HepG2 (cell line): Measurements from ENCODE around the gene FOXK2. TPM values are rescaled to one million over a fixed set of nuclear protein-coding genes. Genes with fewer than 3 reads are reported as not detected.

Experiments
- ARID5B ChIP-seq: IDR thresholded peaks from 2 replicates; pipeline ENCODE4 v1.4.0; 2020; ENCODE audit warnings: mild to moderate bottlenecking, missing genetic modification reagents
- CEBPG ChIP-seq: IDR thresholded peaks from 2 replicates; pipeline ENCODE4 v1.6.1; 2016
- FOXO1 ChIP-seq: sonication (generic); formaldehyde crosslinking; IDR thresholded peaks from 2 replicates; pipeline ENCODE4 v1.4.0; 2020; ENCODE audit warnings: missing genetic modification reagents
- HDAC1 ChIP-seq: sonication (generic); formaldehyde crosslinking; IDR thresholded peaks from 2 replicates; pipeline ENCODE4 v1.5.1; 2020; ENCODE audit warnings: mild to moderate bottlenecking, missing genetic modification reagents
- MLX ChIP-seq: IDR thresholded peaks from 2 replicates; pipeline ENCODE4 v1.6.1; 2016
- NFE2L2 ChIP-seq: fragments of 150-350 bp; IDR thresholded peaks from 2 replicates; pipeline ENCODE4 v1.6.1; 2014; ENCODE audit warnings: low read length
- NFKB2 ChIP-seq: sonication (generic); formaldehyde crosslinking; IDR thresholded peaks from 2 replicates; pipeline ENCODE4 v1.4.0; 2020; ENCODE audit warnings: missing genetic modification reagents, borderline replicate concordance
- PATZ1 ChIP-seq: sonication (generic); formaldehyde crosslinking; IDR thresholded peaks from 2 replicates; pipeline ENCODE4 v1.4.0; 2020; ENCODE audit warnings: missing genetic modification reagents
- PLRG1 ChIP-seq: fragments of 450-650 bp; conservative IDR thresholded peaks from 2 replicates; pipeline ENCODE4 v1.6.1; 2016
- RARG ChIP-seq: sonication (generic); formaldehyde crosslinking; IDR thresholded peaks from 2 replicates; pipeline ENCODE4 v1.4.0; 2020; ENCODE audit warnings: low read depth, mild to moderate bottlenecking, missing genetic modification reagents
- SALL2 ChIP-seq: sonication (generic); formaldehyde crosslinking; IDR thresholded peaks from 2 replicates; pipeline ENCODE4 v1.8.1; 2023; ENCODE audit warnings: mild to moderate bottlenecking, missing genetic modification reagents, inconsistent platforms
- SAP130 ChIP-seq: IDR thresholded peaks from 2 replicates; pipeline ENCODE4 v1.6.1; 2016; ENCODE audit warnings: low read depth
- SKI ChIP-seq: fragments of 450-650 bp; IDR thresholded peaks from one replicate; pipeline ENCODE4 v1.6.1; 2018; ENCODE audit warnings: mild to moderate bottlenecking; ENCODE audit not compliant: partially characterized antibody
- TEF ChIP-seq: sonication (generic); formaldehyde crosslinking; IDR thresholded peaks from 2 replicates; pipeline ENCODE4 v1.5.0; 2020; ENCODE audit warnings: missing genetic modification reagents
- ZFY ChIP-seq: sonication (generic); formaldehyde crosslinking; IDR thresholded peaks from 2 replicates; pipeline ENCODE4 v1.4.0; 2020; ENCODE audit warnings: missing genetic modification reagents
- ZNF275 ChIP-seq: sonication (generic); formaldehyde crosslinking; IDR thresholded peaks from 2 replicates; pipeline ENCODE4 v1.8.0; 2022; ENCODE audit warnings: missing genetic modification reagents, mild to moderate bottlenecking, inconsistent platforms, borderline replicate concordance
- ZNF382 ChIP-seq: sonication (generic); formaldehyde crosslinking; IDR thresholded peaks from 2 replicates; pipeline ENCODE4 v1.5.0; 2020; ENCODE audit warnings: missing genetic modification reagents, mild to moderate bottlenecking, borderline replicate concordance
- ZNF550 ChIP-seq: sonication (generic); formaldehyde crosslinking; IDR thresholded peaks from 2 replicates; pipeline ENCODE4 v1.4.0; 2020; ENCODE audit warnings: mild to moderate bottlenecking, missing genetic modification reagents, borderline replicate concordance
- ZNF589 ChIP-seq: sonication (generic); formaldehyde crosslinking; conservative IDR thresholded peaks from 2 replicates; pipeline ENCODE4 v1.8.0; 2022; ENCODE audit warnings: mild to moderate bottlenecking, moderate library complexity, missing genetic modification reagents
- ZNF792 ChIP-seq: IDR thresholded peaks from 2 replicates; pipeline ENCODE4 v1.6.1; 2016
- polyA plus RNA-seq, 8 experiments: library from polyadenylated mRNA; depleted of rRNA in 3 of 8; stranded (reverse) in 7 of 8; unstranded in 1 of 8; fragments of >200 nt; fragmentation: Illumina TruSeq in 4 of 8; extraction: Trizol in 4 of 8; gene quantifications; 2 replicates each; pipeline versions ENCODE4 v1.2.1 to v1.2.3, GENCODE V29; 2011 to 2016; ENCODE audit warnings: low read depth in 4 of 8, missing spikeins in 1 of 8, mixed read lengths in 1 of 8; ENCODE audit not compliant: insufficient read depth in 1 of 8
- total RNA-seq, 5 experiments: library from RNA; depleted of rRNA; stranded (reverse); fragments of >200 nt; fragmentation: Illumina TruSeq; extraction: Trizol; gene quantifications; 2 replicates each; pipeline ENCODE4 v1.2.3, GENCODE V29; 2016; ENCODE audit warnings: low read depth in 1 of 5

FOXK2 gene
- total and polyA plus RNA-seq, 2 of the 13 experiments (the other 11 are each of a cell fraction or from before 2014, with no cell fraction given) = 67.1 to 67.2 TPM

- TF ChIP-seq SKI (no peak), ZFY (no peak), SAP130 (CRISPR knock-in tag) (no peak; the same call in 1 of the 2 replicates), ZNF275 (CRISPR knock-in tag) (peak; percentile 72; the same call in 1 of the 2 replicates), ZNF589 (CRISPR knock-in tag) (no peak), ZNF792 (CRISPR knock-in tag) (no peak), PATZ1 (CRISPR knock-in tag) (peak; percentile 37; the same call in 1 of the 2 replicates), NFE2L2 (no peak), SALL2 (CRISPR knock-in tag) (peak; percentile 23; the same call in 1 of the 2 replicates), TEF (CRISPR knock-in tag) (no peak), NFKB2 (CRISPR knock-in tag) (no peak), HDAC1 (no peak), RARG (CRISPR knock-in tag) (no peak), ARID5B (peak; percentile 63), ZNF382 (no peak), MLX (CRISPR knock-in tag) (no peak), CEBPG (no peak), PLRG1 (no peak), FOXO1 (CRISPR knock-in tag) (0 out of 2 replicates have a peak, but pooled peaks have one; percentile 15), ZNF550 (CRISPR knock-in tag) (0 out of 2 replicates have a peak, but pooled peaks have one; percentile 58)
These were observed 16.3 kb upstream of the FOXK2 start (continued) for GRCh38 chr17:82503094-82503727.
